ENCODE results near the gene ADH6. TPM values are rescaled to one million over a fixed set of nuclear protein-coding genes. Genes with fewer than 3 reads are reported as not detected.

Gene ADH6
- total and polyA plus RNA-seq, 9 of the 15 experiments (the other 6 are each of a cell fraction or from before 2014, with no cell fraction given), result 0.13 TPM; not detected in 8

Other genes starting within 250 kb of the ADH6 start
- gene METAP1, start 223.5 kb downstream of the ADH6 start, total RNA-seq (2014; rRNA removed), result 46.5 and 57.8 TPM in 2 replicates
- gene METAP1, start 223.5 kb downstream of the ADH6 start, total RNA-seq (2014; rRNA removed; fragmentation: Illumina TruSeq; extraction: Trizol), result 63.9 and 76.3 TPM in 2 replicates
- gene METAP1, start 223.5 kb downstream of the ADH6 start, total RNA-seq (2015; rRNA removed; fragmentation: Illumina TruSeq; extraction: Trizol), result 56.6 and 59.5 TPM in 2 replicates
- gene METAP1, start 223.5 kb downstream of the ADH6 start, total RNA-seq (2021), result 50.3 and 62.5 TPM in 2 replicates
- 62.0 and 77.6 TPM in 2 replicates for gene METAP1, start 223.5 kb downstream of the ADH6 start, polyA plus RNA-seq (2011; rRNA removed)
- gene METAP1, start 223.5 kb downstream of the ADH6 start, polyA plus RNA-seq (2014; fragmentation: Illumina TruSeq; extraction: Trizol), result 66.8 and 77.2 TPM in 2 replicates
- 10 to 100 TPM; 31.4 to 48.0 TPM for gene METAP1, start 223.5 kb downstream of the ADH6 start, polyA plus RNA-seq (2014; fragmentation: Nextera tagmentation; extraction: Ambion mirVana)
- gene METAP1, start 223.5 kb downstream of the ADH6 start, polyA plus RNA-seq (2014; rRNA removed), result 54.1 and 57.1 TPM in 2 replicates
- 115 and 127 TPM in 2 replicates for gene ADH5, start 130.5 kb downstream of the ADH6 start, total RNA-seq (2014; rRNA removed)
- 225 and 246 TPM in 2 replicates for gene ADH5, start 130.5 kb downstream of the ADH6 start, total RNA-seq (2014; rRNA removed; fragmentation: Illumina TruSeq; extraction: Trizol)
- gene ADH5, start 130.5 kb downstream of the ADH6 start, total RNA-seq (2015; rRNA removed; fragmentation: Illumina TruSeq; extraction: Trizol), result 167 and 169 TPM in 2 replicates
- gene ADH5, start 130.5 kb downstream of the ADH6 start, total RNA-seq (2021), result 200 and 205 TPM in 2 replicates
- 259 and 310 TPM in 2 replicates for gene ADH5, start 130.5 kb downstream of the ADH6 start, polyA plus RNA-seq (2011; rRNA removed)
- 163 and 179 TPM in 2 replicates for gene ADH5, start 130.5 kb downstream of the ADH6 start, polyA plus RNA-seq (2014; fragmentation: Illumina TruSeq; extraction: Trizol)
- 100 to 1,000 TPM; 227 to 295 TPM for gene ADH5, start 130.5 kb downstream of the ADH6 start, polyA plus RNA-seq (2014; fragmentation: Nextera tagmentation; extraction: Ambion mirVana)
- 192 and 195 TPM in 2 replicates for gene ADH5, start 130.5 kb downstream of the ADH6 start, polyA plus RNA-seq (2014; rRNA removed)
- gene ADH4, start 74.9 kb downstream of the ADH6 start, total RNA-seq (2014; rRNA removed), result not detected in 2 replicates
- not detected in 2 replicates for gene ADH4, start 74.9 kb downstream of the ADH6 start, total RNA-seq (2014; rRNA removed; fragmentation: Illumina TruSeq; extraction: Trizol)
- gene ADH4, start 74.9 kb downstream of the ADH6 start, total RNA-seq (2015; rRNA removed; fragmentation: Illumina TruSeq; extraction: Trizol), result not detected in 2 replicates
- gene ADH4, start 74.9 kb downstream of the ADH6 start, total RNA-seq (2021), result not detected in 2 replicates
- gene ADH4, start 74.9 kb downstream of the ADH6 start, polyA plus RNA-seq (2011; rRNA removed), result not detected in 2 replicates
- gene ADH4, start 74.9 kb downstream of the ADH6 start, polyA plus RNA-seq (2014; fragmentation: Illumina TruSeq; extraction: Trizol), result not detected in 2 replicates
- not detected for gene ADH4, start 74.9 kb downstream of the ADH6 start, polyA plus RNA-seq (2014; fragmentation: Nextera tagmentation; extraction: Ambion mirVana)
- not detected in 2 replicates for gene ADH4, start 74.9 kb downstream of the ADH6 start, polyA plus RNA-seq (2014; rRNA removed)
- not detected in 2 replicates for gene ADH1A, start 71.7 kb upstream of the ADH6 start, total RNA-seq (2014; rRNA removed)
- gene ADH1A, start 71.7 kb upstream of the ADH6 start, total RNA-seq (2014; rRNA removed; fragmentation: Illumina TruSeq; extraction: Trizol), result not detected in 2 replicates
- gene ADH1A, start 71.7 kb upstream of the ADH6 start, total RNA-seq (2015; rRNA removed; fragmentation: Illumina TruSeq; extraction: Trizol), result not detected in 2 replicates
- not detected in 2 replicates for gene ADH1A, start 71.7 kb upstream of the ADH6 start, total RNA-seq (2021)
- gene ADH1A, start 71.7 kb upstream of the ADH6 start, polyA plus RNA-seq (2011; rRNA removed), result not detected in 2 replicates
- gene ADH1A, start 71.7 kb upstream of the ADH6 start, polyA plus RNA-seq (2014; fragmentation: Illumina TruSeq; extraction: Trizol), result not detected in 2 replicates
- not detected for gene ADH1A, start 71.7 kb upstream of the ADH6 start, polyA plus RNA-seq (2014; fragmentation: Nextera tagmentation; extraction: Ambion mirVana)
- not detected in 2 replicates for gene ADH1A, start 71.7 kb upstream of the ADH6 start, polyA plus RNA-seq (2014; rRNA removed)
- gene ADH1B, start 102.2 kb upstream of the ADH6 start, total RNA-seq (2014; rRNA removed), result not detected in 2 replicates
- not detected in 2 replicates for gene ADH1B, start 102.2 kb upstream of the ADH6 start, total RNA-seq (2014; rRNA removed; fragmentation: Illumina TruSeq; extraction: Trizol)
- gene ADH1B, start 102.2 kb upstream of the ADH6 start, total RNA-seq (2015; rRNA removed; fragmentation: Illumina TruSeq; extraction: Trizol), result not detected in 2 replicates
- gene ADH1B, start 102.2 kb upstream of the ADH6 start, total RNA-seq (2021), result 0.71 and 1.0 TPM in 2 replicates
- gene ADH1B, start 102.2 kb upstream of the ADH6 start, polyA plus RNA-seq (2011; rRNA removed), result not detected in 2 replicates
- not detected in 2 replicates for gene ADH1B, start 102.2 kb upstream of the ADH6 start, polyA plus RNA-seq (2014; fragmentation: Illumina TruSeq; extraction: Trizol)
- not detected for gene ADH1B, start 102.2 kb upstream of the ADH6 start, polyA plus RNA-seq (2014; fragmentation: Nextera tagmentation; extraction: Ambion mirVana)
- gene ADH1B, start 102.2 kb upstream of the ADH6 start, polyA plus RNA-seq (2014; rRNA removed), result not detected in 2 replicates
- gene ADH1C, start 133.5 kb upstream of the ADH6 start, total RNA-seq (2014; rRNA removed), result not detected in 2 replicates
- not detected in 2 replicates for gene ADH1C, start 133.5 kb upstream of the ADH6 start, total RNA-seq (2014; rRNA removed; fragmentation: Illumina TruSeq; extraction: Trizol)
- gene ADH1C, start 133.5 kb upstream of the ADH6 start, total RNA-seq (2015; rRNA removed; fragmentation: Illumina TruSeq; extraction: Trizol), result not detected in 2 replicates
- 0.34 and 0.40 TPM in 2 replicates for gene ADH1C, start 133.5 kb upstream of the ADH6 start, total RNA-seq (2021)
- not detected in 2 replicates for gene ADH1C, start 133.5 kb upstream of the ADH6 start, polyA plus RNA-seq (2011; rRNA removed)
- not detected in 2 replicates for gene ADH1C, start 133.5 kb upstream of the ADH6 start, polyA plus RNA-seq (2014; fragmentation: Illumina TruSeq; extraction: Trizol)
- not detected for gene ADH1C, start 133.5 kb upstream of the ADH6 start, polyA plus RNA-seq (2014; fragmentation: Nextera tagmentation; extraction: Ambion mirVana)
- not detected in 2 replicates for gene ADH1C, start 133.5 kb upstream of the ADH6 start, polyA plus RNA-seq (2014; rRNA removed)
- gene ADH7, start 216.1 kb upstream of the ADH6 start, total RNA-seq (2014; rRNA removed), result not detected in 2 replicates
- gene ADH7, start 216.1 kb upstream of the ADH6 start, total RNA-seq (2014; rRNA removed; fragmentation: Illumina TruSeq; extraction: Trizol), result not detected in 2 replicates
- gene ADH7, start 216.1 kb upstream of the ADH6 start, total RNA-seq (2015; rRNA removed; fragmentation: Illumina TruSeq; extraction: Trizol), result not detected in 2 replicates
- not detected in 2 replicates for gene ADH7, start 216.1 kb upstream of the ADH6 start, total RNA-seq (2021)
- not detected in 2 replicates for gene ADH7, start 216.1 kb upstream of the ADH6 start, polyA plus RNA-seq (2011; rRNA removed)
- gene ADH7, start 216.1 kb upstream of the ADH6 start, polyA plus RNA-seq (2014; fragmentation: Illumina TruSeq; extraction: Trizol), result not detected in 2 replicates
- not detected for gene ADH7, start 216.1 kb upstream of the ADH6 start, polyA plus RNA-seq (2014; fragmentation: Nextera tagmentation; extraction: Ambion mirVana)
- gene ADH7, start 216.1 kb upstream of the ADH6 start, polyA plus RNA-seq (2014; rRNA removed), result not detected in 2 replicates

Data from K562 (cell line).